ENCODE data around the gene PKD1L1.

DNA sequence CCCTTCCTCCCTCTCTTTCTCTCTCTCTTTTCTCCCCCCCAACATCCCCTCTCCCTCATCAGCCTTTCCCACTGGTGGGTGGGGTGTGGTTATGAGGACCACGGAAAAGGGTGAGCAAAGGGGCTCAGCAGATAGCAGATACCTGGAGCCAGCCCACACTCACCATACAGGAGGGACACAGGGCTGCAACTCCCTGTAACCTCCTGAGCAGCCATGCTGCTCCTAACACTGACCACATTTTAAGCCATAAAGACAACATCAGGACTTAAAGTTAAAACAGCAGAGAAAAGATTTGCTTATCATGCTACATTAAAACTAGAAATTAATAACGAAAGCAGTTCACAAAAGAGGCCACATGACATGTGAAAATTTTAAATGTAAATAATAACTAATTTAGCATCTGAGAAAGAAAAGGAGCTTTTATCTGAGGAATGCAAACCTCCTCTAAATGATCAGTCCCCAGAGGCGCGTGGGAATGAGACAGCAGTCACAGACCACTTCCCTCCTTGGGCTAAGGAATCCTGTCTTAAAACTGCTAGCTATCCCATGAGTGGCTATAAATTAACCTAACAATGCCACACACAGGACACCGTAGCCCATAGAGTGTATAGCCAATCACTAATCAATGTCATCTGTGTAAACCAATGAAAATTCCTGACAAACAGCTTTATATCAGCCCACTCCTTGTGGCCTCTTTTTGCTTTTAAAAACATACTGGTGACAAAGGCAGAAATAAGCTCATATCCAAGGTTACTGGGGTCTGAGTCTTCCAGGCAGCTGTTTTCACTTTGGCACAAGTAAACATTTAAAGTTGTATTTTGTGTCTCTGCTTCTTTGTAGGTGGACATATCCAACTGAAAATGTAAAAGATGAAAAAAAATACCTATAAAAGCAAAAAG, 33.3 kb downstream of the PKD1L1 start:
- TF ChIP-seq, protein P1, sequence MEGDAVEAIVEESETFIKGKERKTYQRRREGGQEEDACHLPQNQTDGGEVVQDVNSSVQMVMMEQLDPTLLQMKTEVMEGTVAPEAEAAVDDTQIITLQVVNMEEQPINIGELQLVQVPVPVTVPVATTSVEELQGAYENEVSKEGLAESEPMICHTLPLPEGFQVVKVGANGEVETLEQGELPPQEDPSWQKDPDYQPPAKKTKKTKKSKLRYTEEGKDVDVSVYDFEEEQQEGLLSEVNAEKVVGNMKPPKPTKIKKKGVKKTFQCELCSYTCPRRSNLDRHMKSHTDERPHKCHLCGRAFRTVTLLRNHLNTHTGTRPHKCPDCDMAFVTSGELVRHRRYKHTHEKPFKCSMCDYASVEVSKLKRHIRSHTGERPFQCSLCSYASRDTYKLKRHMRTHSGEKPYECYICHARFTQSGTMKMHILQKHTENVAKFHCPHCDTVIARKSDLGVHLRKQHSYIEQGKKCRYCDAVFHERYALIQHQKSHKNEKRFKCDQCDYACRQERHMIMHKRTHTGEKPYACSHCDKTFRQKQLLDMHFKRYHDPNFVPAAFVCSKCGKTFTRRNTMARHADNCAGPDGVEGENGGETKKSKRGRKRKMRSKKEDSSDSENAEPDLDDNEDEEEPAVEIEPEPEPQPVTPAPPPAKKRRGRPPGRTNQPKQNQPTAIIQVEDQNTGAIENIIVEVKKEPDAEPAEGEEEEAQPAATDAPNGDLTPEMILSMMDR (IDR thresholded peaks at IDR 0.05): no peak
- no peak for TF ChIP-seq POLR2A (IDR thresholded peaks at IDR 0.05)
- TF ChIP-seq POLR2AphosphoS5 (IDR thresholded peaks at IDR 0.05): no peak
- no peak for TF ChIP-seq EP300 (IDR thresholded peaks at IDR 0.05; ENCODE audit: low read depth)

All from transverse colon (tissue), 4 donors.